Smooth muscle cell of the brain vasculature (primary cell): ENCODE data around the gene FGGY.
A peak's percentile ranks its signal among the peaks of the same experiment; 100 is the strongest.
"Not testable (repeated sequence)": the region's sequence is repeated elsewhere in the genome, so short reads cannot be mapped to it uniquely, and the experiment has no call there.

Source experiments
- DNase-seq: peaks from one replicate; pipeline ENCODE4 v3.0.0-alpha.2; 2012; ENCODE audit warnings: low read depth, low spot score

The FGGY gene

DNA sequence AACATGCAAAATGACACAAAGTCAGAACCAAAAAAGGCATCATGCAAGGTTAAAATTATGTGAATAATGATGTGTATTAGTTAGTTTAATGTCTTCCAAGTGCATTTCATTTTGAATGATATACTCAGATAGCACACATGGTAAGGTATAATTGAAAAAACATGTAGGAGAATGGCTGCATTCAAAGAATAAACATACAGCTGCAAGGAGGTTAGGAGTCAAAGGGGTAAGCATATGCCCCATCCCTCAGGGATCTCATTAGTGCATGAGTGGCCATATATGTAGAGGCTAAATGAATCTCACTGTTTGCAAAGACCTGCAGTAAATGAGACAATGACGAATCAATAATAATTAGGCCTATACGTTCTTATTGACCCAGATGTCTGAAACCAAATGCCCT is 338.2 kb downstream of the FGGY start:
- no peak for DNase-seq

DNA sequence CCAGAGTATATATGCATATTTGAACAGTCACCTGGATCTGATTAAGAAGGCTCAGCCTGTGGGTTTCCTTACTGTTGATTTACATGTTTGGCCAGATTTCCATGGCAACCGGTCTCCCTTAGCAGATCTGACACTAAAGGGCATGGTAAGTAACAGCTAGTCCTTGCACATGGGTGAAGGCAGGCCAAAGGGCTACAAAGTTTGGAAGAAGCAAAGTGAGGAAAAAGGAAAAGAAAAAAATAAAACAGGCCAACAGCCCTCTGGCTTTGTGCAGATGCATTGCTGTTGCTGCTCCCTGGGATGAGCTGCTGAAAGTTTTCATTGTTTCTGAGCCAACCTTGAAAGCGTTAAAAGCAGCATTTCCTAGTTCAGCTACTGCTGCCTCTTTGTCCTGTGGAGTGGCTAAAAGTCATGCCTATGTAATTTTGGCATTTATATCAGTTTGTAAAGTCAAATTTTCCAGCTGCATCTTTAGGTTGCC is 341.4 kb downstream of the FGGY start:
- DNase-seq: peak; percentile 67

DNA sequence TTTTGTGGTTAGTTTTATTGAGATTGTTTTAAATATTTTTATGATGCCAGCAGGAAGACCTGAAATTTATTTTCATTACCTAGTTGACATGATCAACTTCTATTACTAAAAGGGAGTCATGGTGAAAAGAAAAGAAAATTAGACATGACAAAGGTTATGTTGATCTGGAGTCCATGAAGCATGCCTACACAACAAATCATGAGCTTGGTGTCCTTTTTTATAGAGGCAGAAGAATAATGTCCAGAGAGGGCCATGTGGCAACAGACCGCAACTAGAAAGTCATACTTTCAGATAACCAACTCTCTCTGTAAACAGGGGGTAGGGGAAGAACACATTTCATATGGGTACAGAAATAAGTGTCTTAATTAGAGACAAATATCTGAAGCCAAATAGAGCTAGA is 342.4 kb downstream of the FGGY start:
- DNase-seq: no peak

DNA sequence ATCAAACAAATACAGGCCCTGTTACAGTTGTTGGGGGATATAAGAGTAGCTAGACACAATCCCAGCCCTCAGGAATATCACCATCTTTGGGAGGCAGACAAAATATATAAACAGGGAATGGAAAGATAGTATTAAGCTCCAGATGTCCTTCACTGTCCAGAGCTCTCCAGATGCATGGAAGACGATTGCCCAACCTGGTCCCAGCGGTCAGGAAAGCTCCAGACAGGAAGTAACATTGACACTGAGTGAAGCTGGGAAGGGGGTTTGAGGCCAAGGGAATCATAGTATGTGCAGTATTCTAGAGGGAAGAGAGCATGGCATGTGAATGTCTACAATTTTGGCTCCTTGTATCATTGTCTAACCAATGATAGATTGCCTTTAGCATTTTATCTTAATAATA is 344.0 kb downstream of the FGGY start:
- DNase-seq: no peak

DNA sequence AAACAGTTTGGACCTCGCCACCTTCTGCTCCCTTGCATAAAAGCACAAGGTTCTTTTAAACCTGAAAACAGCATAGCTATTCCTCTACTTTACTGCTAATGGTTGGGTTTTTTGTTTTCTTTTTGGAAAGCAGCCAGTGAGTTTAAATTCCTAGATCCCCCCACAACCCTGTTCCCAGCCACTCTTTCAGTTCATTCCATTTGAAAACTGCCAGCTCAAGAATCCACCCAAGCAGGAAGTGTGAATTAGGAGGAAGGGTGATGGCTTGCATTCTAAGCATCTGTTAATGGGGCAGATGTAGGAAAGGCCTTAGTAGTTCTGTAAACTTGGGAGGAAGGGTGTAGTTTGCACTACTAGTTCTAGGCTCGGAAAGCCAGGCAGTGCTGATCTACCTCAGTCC is 344.9 kb downstream of the FGGY start:
- no peak for DNase-seq

- no peak for DNase-seq
Observed at GRCh38 chr1:59643526-59643925, 346.6 kb downstream of the FGGY start.

DNA sequence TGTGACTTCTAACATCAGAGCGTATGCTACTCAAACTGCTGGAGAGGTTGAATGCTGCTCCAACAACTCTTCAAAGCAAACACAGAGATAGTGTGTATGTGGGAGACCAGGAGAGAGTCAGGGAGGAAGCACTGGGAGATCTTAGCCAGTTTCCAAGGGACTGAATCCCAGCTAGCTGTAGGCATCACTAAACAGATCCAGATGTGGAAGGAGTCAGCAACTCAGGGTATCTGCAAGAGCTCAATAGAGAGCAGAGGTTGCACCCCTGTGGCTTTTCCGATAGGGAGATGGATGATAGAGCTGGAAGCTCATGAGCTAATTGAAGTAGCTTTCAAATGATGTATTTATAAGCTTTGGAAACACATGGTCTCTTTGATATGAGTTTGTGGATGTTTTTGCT is 349.0 kb downstream of the FGGY start:
- DNase-seq: peak; percentile 55

- not testable (repeated sequence) for DNase-seq
Observed at GRCh38 chr1:59653142-59653958, 356.5 kb downstream of the FGGY start.

- no peak for DNase-seq
Observed at GRCh38 chr1:59653968-59654367, 357.1 kb downstream of the FGGY start.

- no peak for DNase-seq
Observed at GRCh38 chr1:59657873-59658465, 361.1 kb downstream of the FGGY start.

DNA sequence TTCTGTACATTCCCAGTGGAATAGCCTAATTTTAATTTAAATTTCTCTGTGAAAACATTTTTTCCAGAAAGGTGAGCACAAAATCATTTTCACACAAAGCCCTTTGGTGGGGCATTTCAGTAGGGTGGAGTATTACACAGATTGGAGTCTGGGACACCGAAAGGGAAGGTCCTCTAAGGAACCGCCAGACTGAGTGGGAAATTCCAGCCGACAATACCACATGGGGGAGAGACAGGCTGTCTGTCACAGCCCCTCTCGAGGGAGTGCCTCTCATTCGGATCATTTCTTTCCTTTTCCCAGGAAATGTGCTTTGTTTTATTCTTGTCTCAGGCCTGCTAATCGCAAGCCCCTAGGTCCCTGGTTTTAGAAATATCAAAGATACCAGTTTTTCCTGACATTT is 367.3 kb downstream of the FGGY start:
- no peak for DNase-seq

DNA sequence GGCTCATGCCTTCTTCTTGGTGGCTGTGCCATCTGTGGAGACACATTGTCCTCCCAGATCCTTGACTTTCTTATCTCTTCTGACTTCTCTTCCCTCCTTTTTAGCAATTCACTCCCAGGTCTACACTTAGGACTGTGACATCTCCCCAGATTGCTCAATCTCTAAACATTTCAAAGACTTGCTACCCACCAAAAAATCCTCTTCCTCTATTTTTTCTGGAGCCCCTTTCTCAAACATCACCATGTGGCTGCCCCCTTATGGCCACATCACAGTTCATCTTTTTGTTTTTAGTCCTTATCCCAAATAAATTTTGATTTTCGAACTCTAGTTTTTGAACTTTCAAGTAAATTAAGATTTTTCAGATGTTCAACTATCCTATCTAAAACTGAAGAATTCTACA is 369.2 kb downstream of the FGGY start:
- no peak for DNase-seq

DNA sequence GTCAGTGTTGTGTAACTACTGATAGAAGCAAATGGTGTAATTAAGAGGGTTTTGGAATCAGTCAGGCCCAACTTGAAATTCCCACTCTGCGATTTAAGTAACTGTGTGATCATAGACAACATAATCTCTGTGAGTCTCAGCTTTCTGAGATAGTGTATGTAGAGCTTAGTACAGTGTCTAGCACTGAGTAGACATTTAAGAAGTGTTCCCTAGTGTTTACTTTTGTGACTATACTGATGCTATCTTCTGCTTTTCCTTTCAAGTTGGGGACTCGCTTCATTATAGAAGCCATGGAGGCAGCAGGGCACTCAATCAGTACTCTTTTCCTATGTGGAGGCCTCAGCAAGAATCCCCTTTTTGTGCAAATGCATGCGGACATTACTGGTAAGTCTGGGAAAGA is 370.1 kb downstream of the FGGY start:
- no peak for DNase-seq

DNA sequence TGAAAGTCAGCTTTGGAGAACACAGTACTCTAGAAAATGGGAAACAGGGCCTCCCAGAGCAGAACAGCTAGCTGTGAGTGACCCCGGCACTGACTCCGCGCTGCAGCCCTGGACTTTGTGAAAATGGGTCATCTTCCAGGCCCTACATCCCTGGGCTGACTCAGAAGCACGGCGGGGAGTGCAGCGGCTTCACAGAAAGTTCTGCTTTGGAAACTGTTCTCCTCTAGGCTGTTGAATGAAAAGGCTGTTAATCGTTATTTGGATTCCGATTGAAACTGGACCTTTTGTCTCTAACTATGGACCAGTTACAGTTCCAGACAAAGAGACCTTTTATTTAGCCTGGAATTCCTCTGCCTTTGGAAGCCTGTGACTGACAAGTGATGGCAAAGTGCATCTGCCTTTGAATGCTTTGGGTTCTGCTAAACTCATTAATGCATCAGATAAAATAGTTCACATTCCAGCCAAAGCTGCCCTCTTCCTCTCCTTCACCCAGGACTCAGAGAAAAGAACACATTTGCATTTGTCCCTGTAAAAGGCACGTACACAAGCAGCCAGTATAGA is 372.9 kb downstream of the FGGY start:
- peak; percentile 79 for DNase-seq

GRCh38 chr1:59670662-59671061 is 373.8 kb downstream of the FGGY start:
- no peak for DNase-seq

DNA sequence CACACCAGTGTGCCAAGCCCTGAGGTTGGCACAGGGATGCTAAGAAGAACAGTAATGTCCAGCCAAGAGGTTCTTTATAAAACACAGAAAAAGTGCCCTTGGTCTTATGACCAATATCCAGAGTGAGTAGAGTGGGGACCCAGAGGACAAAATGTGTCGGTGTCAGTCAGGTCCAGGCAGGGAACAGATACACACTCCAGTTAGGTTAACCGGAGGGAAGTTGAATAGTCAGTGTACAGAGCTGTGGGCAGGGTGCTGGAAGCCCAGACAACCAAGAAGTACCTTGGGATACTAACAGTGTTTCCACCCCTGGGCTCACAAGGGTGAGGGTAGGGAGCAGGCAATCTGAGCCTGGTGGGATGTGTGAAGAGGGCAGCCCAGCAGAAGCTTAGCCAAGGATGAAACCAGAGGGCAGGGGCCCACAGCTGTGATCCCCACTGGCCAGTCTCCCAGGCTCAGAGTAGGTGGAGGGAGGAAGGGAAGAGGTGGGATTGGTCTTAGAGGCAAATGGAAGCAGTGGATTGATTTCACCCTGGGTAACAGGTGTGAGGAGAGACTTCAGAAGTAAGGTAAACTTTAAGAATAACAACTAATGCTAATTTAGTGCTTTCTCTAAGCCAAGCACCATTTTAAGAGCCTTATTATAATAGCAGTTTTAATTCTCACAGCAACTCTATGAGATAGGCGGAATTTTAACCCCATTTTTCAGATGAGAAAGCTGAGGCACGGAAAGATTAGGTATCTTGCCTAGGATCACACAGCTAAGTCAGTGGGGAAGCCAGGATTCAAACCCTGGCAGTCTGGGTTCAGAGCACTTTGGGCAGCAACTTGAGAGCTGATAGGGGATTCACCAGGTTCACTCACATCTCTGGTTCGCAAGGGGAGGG is 374.4 kb downstream of the FGGY start:
- DNase-seq: no peak

DNA sequence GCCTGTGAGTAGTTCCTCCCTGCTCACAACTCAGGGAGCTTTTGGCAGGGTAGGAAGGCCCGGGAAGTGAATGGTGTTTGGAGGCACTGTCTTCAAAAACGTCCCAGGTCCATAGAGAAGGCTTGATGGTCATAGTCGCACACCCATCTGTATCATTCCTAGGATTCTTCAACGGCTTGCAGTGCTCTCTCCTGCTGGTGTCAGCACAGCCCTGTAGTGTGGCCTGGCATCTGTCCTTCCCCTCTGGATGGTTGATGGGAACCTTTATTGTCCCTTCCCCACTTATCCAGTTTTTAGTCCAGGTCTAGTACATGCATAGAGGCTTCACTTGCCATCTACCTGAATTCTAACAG is 375.0 kb downstream of the FGGY start:
- no peak for DNase-seq

DNA sequence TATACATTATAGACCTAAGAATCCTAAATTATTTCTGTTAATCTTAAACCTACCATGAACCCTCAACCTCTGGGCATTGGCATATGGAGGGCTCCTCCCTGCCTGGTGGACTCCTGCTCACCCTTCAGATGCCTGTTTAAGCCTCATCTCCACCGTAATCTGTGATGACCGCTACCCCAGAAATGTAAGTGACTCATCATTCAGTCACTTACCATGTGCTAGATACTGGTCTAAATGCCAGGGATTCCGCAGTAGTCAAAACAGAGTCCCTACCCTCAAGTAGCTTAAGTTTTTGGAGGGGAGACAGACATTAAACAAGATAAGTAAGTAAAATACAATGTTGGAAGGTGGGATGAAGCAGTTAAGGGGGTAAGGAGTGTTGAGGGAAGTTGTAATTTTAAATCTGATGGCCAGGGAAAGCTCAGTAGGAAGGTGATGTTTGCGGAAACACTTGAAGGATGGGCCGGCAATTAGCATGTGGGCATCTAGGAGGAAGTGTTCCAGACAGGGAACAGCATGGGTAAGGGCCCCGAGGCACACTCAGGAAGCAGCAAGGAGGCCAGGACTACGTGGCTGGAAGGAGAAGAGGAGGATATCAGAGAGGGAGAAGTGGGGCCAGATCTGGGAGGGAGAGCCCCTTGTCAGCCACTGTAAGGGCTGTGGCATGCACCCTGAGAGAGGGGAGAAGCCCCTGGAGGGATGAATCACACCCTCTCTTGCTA is 376.1 kb downstream of the FGGY start:
- DNase-seq: no peak

GRCh38 chr1:59673573-59674450 is 376.9 kb downstream of the FGGY start:
- DNase-seq: no peak

DNA sequence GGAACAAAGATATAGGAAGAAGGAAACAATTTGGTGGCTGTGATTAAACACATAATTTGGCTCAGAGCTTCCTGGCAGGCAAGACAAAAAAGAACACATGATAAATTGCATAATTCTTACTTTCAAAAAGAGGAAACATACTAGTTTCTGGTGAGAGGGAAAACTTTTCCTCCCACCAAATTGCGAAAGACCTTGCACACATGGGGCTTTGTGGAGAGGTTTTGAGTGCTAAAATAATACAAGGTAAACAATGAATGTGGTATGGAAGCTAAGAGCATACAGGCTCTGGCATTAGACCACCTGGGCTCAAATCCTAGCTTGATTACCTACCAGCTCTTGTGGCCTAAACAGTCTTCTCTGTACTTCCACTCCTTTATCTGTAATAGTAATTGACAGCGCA is 377.7 kb downstream of the FGGY start:
- no peak for DNase-seq
